GM12878 (cell line): ENCODE results near the gene MMP12. TPM values are rescaled to one million over a fixed set of nuclear protein-coding genes. Genes with fewer than 3 reads are reported as not detected.

Source experiments
- ATAC-seq: fragments of 200-7000 bp; cut with Tn5 transposase; 3 replicates; pipeline ENCODE4 v1.9.1; 2020; ENCODE audit warnings: mild to moderate bottlenecking, moderate library complexity
- BruUV-seq: library from RNA; stranded (reverse); fragments of 400-500 nt; replicated peaks from 2 replicates; lab custom pipeline; 2021; lab: Mats Ljungman, UMichigan
- CTCF ChIA-PET: fragments of 300-600 bp; sonication (Branson Sonifier 250); formaldehyde crosslinking; extraction: SDS; loops from one replicate; lab custom pipeline; 2021; ENCODE audit warnings: inconsistent platforms; lab: Yijun Ruan, JAX
- POLR2A ChIA-PET: fragments of 350-600 bp; formaldehyde crosslinking; extraction: SDS; loops from one replicate; lab custom pipeline; 2021; ENCODE audit warnings: inconsistent platforms; lab: Charles Lee
- RAD21 ChIA-PET: fragments of 300-600 bp; sonication (Branson Sonifier 250); formaldehyde crosslinking; loops from one replicate; lab custom pipeline; 2023; ENCODE audit warnings: antibody characterized with exemption; ENCODE audit not compliant: unreplicated experiment; lab: Charles Lee
- SMC1A ChIA-PET: fragments of 300-600 bp; sonication (Branson Sonifier 250); formaldehyde crosslinking; loops from one replicate; lab custom pipeline; 2023; ENCODE audit not compliant: unreplicated experiment, uncharacterized antibody; lab: Charles Lee
- DNase-seq: peaks from one replicate; pipeline ENCODE4 v3.0.0-alpha.2; 2011; ENCODE audit warnings: low read depth, low spot score
- FAIRE-seq: peaks from 3 replicates; lab custom pipeline; 2011; peaks lifted over from hg19 to GRCh38; lab: Jason Lieb, UNC
- H2AFZ ChIP-seq: 2 replicates; pipeline ENCODE4 v1.6.0; 2011; ENCODE audit warnings: low read depth, low read length, control low read depth; ENCODE audit not compliant: control insufficient read depth
- H3K27ac ChIP-seq: 2 replicates; pipeline ENCODE4 v1.5.1; 2011; ENCODE audit warnings: control low read depth; ENCODE audit not compliant: control insufficient read depth, insufficient read depth
- H3K27me3 ChIP-seq, 2 experiments: replicated peaks in 1 of 2; 2 replicates each; pipeline versions ENCODE4 v1.6.0 to v1.6.1; 2011; ENCODE audit warnings: low read length in 1 of 2; ENCODE audit not compliant: control insufficient read depth in 2 of 2, insufficient read depth in 2 of 2
- H3K36me3 ChIP-seq, 2 experiments: 2 replicates each; pipeline ENCODE4 v1.5.1; 2011; ENCODE audit warnings: low read length in 1 of 2; ENCODE audit not compliant: control insufficient read depth in 2 of 2, insufficient read depth in 2 of 2
- H3K4me1 ChIP-seq: 2 replicates; pipeline ENCODE4 v1.6.1; 2011; ENCODE audit warnings: mild to moderate bottlenecking, low read length, moderate library complexity, mixed read lengths; ENCODE audit not compliant: control insufficient read depth, insufficient read depth
- H3K4me2 ChIP-seq: 2 replicates; pipeline ENCODE4 v1.6.0; 2011; ENCODE audit warnings: control low read depth; ENCODE audit not compliant: control insufficient read depth, insufficient read depth
- H3K4me3 ChIP-seq: fragments of 200-600 bp; sonication (generic); 2 replicates; pipeline ENCODE4 v1.5.1; 2016
- H3K79me2 ChIP-seq: 2 replicates; pipeline ENCODE4 v1.6.0; 2011; ENCODE audit warnings: low read length; ENCODE audit not compliant: control insufficient read depth, insufficient read depth
- H3K9ac ChIP-seq: 2 replicates; pipeline ENCODE4 v1.8.0; 2011; ENCODE audit warnings: low read length, control low read depth, mixed read lengths; ENCODE audit not compliant: control insufficient read depth, insufficient read depth
- H3K9me3 ChIP-seq: replicated peaks from 3 replicates; pipeline ENCODE4 v1.5.1; 2011; ENCODE audit warnings: mild to moderate bottlenecking, low read length; ENCODE audit not compliant: control insufficient read depth, insufficient read depth
- H4K20me1 ChIP-seq: 2 replicates; pipeline ENCODE4 v1.6.0; 2011; ENCODE audit not compliant: control insufficient read depth, insufficient read depth
- ATF7 ChIP-seq: fragments of 450-650 bp; IDR thresholded peaks from 2 replicates; pipeline ENCODE4 v1.6.1; 2016; ENCODE audit warnings: low read depth, mild to moderate bottlenecking
- CHD1 ChIP-seq: IDR thresholded peaks from 2 replicates; pipeline ENCODE4 v1.6.1; 2012; ENCODE audit warnings: low read depth, low read length, improper control_type of control experiment
- ESRRA ChIP-seq: IDR thresholded peaks from 2 replicates; pipeline ENCODE4 v1.6.1; 2012; ENCODE audit warnings: mild to moderate bottlenecking, low read length, improper control_type of control experiment
- FOS ChIP-seq: IDR thresholded peaks from 3 replicates; pipeline ENCODE4 v1.6.1; 2011; ENCODE audit warnings: borderline replicate concordance; ENCODE audit not compliant: insufficient read length; ENCODE audit errors: extremely low read depth
- FOXM1 ChIP-seq: IDR thresholded peaks from 2 replicates; pipeline ENCODE4 v1.6.1; 2012; ENCODE audit warnings: low read depth, mild to moderate bottlenecking, inconsistent platforms, low read length, moderate library complexity
- RUNX3 ChIP-seq: IDR thresholded peaks from 2 replicates; pipeline ENCODE4 v1.6.1; 2012; ENCODE audit warnings: low read length, inconsistent platforms
- SP1 ChIP-seq: IDR thresholded peaks from one replicate; pipeline ENCODE4 v1.6.1; 2011; ENCODE audit warnings: low read depth, low read length
- SPI1 ChIP-seq: IDR thresholded peaks from 2 replicates; pipeline ENCODE4 v1.6.1; 2011; ENCODE audit warnings: low read depth, mild to moderate bottlenecking, low read length, moderate library complexity, borderline replicate concordance; ENCODE audit not compliant: insufficient read depth
- SREBF1 ChIP-seq: IDR thresholded peaks from 2 replicates; pipeline ENCODE4 v1.6.1; 2012; ENCODE audit warnings: mild to moderate bottlenecking, low read length
- ZNF622 ChIP-seq: fragments of 450-650 bp; IDR thresholded peaks from 2 replicates; pipeline ENCODE4 v1.6.1; 2017; ENCODE audit warnings: mild to moderate bottlenecking, inconsistent platforms
- WGBS: methylation state at CpG from one replicate; pipeline ENCODE4 v1.1.6; 2016; ENCODE audit warnings: low lambda C conversion rate; ENCODE audit not compliant: insufficient replicate concordance, insufficient coverage; ENCODE audit errors: missing lambda C conversion rate; 5-methylcytosine and 5-hydroxymethylcytosine counted together
- in situ Hi-C: fragments of 300-500 bp; cut with MboI; formaldehyde crosslinking; loops from 9 replicates; pipeline ENCODE4 v1.14.3; 2018; ENCODE audit warnings: mixed read lengths
- intact Hi-C: fragments of 100-400 bp; cut with micrococcal nuclease; formaldehyde crosslinking; loops from one replicate; pipeline ENCODE4 v1.14.2; 2022; ENCODE audit not compliant: unreplicated experiment
- polyA plus RNA-seq, 11 experiments: library from polyadenylated mRNA; depleted of rRNA in 4 of 11; unstranded in 6 of 11; stranded (reverse) in 5 of 11; fragments of >200 nt; fragmentation: Nextera tagmentation in 4 of 11; fragmentation: Illumina TruSeq in 1 of 11; extraction: Ambion mirVana in 4 of 11; extraction: Trizol in 1 of 11; gene quantifications; 1 replicate in 1 of 11; 2 replicates in 10 of 11; pipeline versions ENCODE4 v1.2.1 to v1.2.3, GENCODE V29; 2011 to 2016; ENCODE audit warnings: inconsistent platforms in 2 of 11, missing spikeins in 2 of 11, low read depth in 1 of 11
- total RNA-seq, 4 experiments: library from RNA; depleted of rRNA in 3 of 4; stranded (reverse); fragments of >200 nt in 3 of 4; fragmentation: Illumina TruSeq in 1 of 4; extraction: Trizol in 1 of 4; gene quantifications; 2 replicates each; pipeline versions ENCODE4 v1.2.1 to v1.2.3, GENCODE V29; 2013 to 2021
- TF ChIP-seq, protein P1 (sequence below): IDR thresholded peaks from 2 replicates; pipeline ENCODE4 v1.6.1; 2012; ENCODE audit warnings: mild to moderate bottlenecking, low read depth, low read length

Gene MMP12
- total and polyA plus RNA-seq, 10 of the 15 experiments (the other 5 are each of a cell fraction or from before 2014, with no cell fraction given): 0.14 TPM; not detected in 9

DNA sequence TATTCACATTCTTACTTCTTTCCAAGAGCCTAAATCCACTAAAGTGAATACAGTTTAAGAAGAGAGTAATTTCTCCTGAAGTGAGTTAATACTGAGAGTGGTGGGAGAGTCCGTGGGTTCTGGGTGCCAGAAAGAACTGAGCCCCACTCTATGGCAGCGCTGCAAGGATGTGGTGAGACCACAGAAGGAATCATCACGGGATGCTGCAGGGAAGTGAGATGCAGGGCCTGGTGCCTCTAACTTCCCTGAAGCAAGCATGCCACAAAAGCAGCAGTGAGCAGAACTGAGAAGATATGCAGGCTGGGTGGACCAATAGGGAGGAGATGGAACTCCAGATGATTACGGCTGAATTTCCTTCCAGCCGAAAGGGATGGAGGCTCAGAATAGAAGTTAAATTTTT lies 5.0 kb upstream of the MMP12 start:
- no TSS peak for BruUV-seq
- ChIA-PET CTCF (no interaction called here), SMC1A (no interaction called here), POLR2A (no interaction called here), RAD21 (no interaction called here)
- in situ Hi-C loops: no loop called here
- DNase-seq (no peak), FAIRE-seq (no peak), ATAC-seq (no peak)
- Histone ChIP-seq H3K4me1 (peaks cover 3% of the 10 kb centered on the region; the same call in 1 of the 2 replicates), H4K20me1 (no peaks in the 10 kb centered on the region), H3K27me3 (no peaks in the 10 kb centered on the region), H3K4me3 (no peak overlapping the region), H3K36me3 (no peaks in the 10 kb centered on the region), H3K9me3 (no peaks in the 10 kb centered on the region), H3K79me2 (no peaks in the 10 kb centered on the region), H3K9ac (no peak overlapping the region), H3K4me2 (no peak overlapping the region), H2AFZ (no peak overlapping the region), H3K27ac (no peak overlapping the region)
- 39% methylated on average over 5 of the region's 5 CpGs for WGBS
- TF ChIP-seq SREBF1: no peak
- TF ChIP-seq RUNX3: peak; percentile 51
- intact Hi-C loops: no loop called here

DNA sequence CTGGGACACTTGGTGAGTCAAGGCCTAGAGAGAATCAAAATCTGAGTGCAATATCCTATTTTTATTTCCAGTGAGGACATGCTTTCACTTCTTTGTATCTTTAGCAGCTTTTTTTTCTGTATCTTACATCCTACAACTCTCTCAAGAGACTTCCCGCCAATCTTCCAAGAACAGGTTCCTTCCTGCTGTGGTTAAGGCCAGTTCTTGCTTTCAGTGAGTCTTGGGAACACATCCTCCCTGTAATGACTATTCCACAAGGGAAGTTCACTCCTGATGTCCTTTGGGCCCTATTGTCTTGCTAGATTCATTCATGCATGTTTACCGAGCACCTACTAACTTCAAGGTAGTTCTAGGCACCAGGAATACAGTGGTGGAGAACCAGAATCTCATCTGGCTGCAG lies 3.8 kb upstream of the MMP12 start:
- H4K20me1 ChIP-seq: no peaks in the 10 kb centered on the region
- SMC1A ChIA-PET: interaction anchor here (0.8 kb wide), 1 partner anchor 79 kb away, joined by 3 read pairs; no protein-coding TSS in a partner anchor
- no peak overlapping the region for H3K4me2 ChIP-seq
- no peaks in the 10 kb centered on the region for H3K79me2 ChIP-seq
- WGBS: 81% methylated on average over 2 of the region's 2 CpGs
- H3K9me3 ChIP-seq: no peaks in the 10 kb centered on the region
- no peak for ATAC-seq
- intact Hi-C loops: no loop called here
- no peak overlapping the region for H3K4me3 ChIP-seq
- CTCF ChIA-PET: interaction anchor here (1.9 kb wide), 1 partner anchor 36 kb away, joined by 8 read pairs; no protein-coding TSS in a partner anchor
- DNase-seq: no peak
- TF ChIP-seq FOS: no peak
- no peak for TF ChIP-seq ZNF622
- TF ChIP-seq CHD1: no peak
- TF ChIP-seq ESRRA: no peak
- no peak for TF ChIP-seq FOXM1
- no peak for TF ChIP-seq ATF7
- TF ChIP-seq SP1: no peak
- no peak for TF ChIP-seq SPI1
- TF ChIP-seq, protein P1, sequence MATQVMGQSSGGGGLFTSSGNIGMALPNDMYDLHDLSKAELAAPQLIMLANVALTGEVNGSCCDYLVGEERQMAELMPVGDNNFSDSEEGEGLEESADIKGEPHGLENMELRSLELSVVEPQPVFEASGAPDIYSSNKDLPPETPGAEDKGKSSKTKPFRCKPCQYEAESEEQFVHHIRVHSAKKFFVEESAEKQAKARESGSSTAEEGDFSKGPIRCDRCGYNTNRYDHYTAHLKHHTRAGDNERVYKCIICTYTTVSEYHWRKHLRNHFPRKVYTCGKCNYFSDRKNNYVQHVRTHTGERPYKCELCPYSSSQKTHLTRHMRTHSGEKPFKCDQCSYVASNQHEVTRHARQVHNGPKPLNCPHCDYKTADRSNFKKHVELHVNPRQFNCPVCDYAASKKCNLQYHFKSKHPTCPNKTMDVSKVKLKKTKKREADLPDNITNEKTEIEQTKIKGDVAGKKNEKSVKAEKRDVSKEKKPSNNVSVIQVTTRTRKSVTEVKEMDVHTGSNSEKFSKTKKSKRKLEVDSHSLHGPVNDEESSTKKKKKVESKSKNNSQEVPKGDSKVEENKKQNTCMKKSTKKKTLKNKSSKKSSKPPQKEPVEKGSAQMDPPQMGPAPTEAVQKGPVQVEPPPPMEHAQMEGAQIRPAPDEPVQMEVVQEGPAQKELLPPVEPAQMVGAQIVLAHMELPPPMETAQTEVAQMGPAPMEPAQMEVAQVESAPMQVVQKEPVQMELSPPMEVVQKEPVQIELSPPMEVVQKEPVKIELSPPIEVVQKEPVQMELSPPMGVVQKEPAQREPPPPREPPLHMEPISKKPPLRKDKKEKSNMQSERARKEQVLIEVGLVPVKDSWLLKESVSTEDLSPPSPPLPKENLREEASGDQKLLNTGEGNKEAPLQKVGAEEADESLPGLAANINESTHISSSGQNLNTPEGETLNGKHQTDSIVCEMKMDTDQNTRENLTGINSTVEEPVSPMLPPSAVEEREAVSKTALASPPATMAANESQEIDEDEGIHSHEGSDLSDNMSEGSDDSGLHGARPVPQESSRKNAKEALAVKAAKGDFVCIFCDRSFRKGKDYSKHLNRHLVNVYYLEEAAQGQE: no peak
- no peaks in the 10 kb centered on the region for H3K36me3 ChIP-seq
- POLR2A ChIA-PET: no interaction called here
- BruUV-seq: no TSS peak
- no peak overlapping the region for H3K9ac ChIP-seq
- H3K27me3 ChIP-seq: no peaks in the 10 kb centered on the region
- no peak overlapping the region for H2AFZ ChIP-seq
- no peak overlapping the region for H3K27ac ChIP-seq
- RAD21 ChIA-PET: no interaction called here
- in situ Hi-C loops: no loop called here
- peaks cover 3% of the 10 kb centered on the region; the same call in 1 of the 2 replicates for H3K4me1 ChIP-seq
- FAIRE-seq: no peak
